Pancreas (tissue), 10 donors: Measurements from ENCODE around the gene PLSCR1. TPM values are rescaled to one million over a fixed set of nuclear protein-coding genes. Genes with fewer than 3 reads are reported as not detected.

Source experiments
- ATAC-seq, 4 donors: fragments of 200-7000 bp; cut with Tn5 transposase; one replicate each; pipeline versions ENCODE4 v1.8.0 to v1.9.1; 2020; ENCODE audit warnings: mild to moderate bottlenecking in 4 of 4, moderate library complexity in 4 of 4
- DNase-seq, 6 donors: peaks; one replicate each; pipeline ENCODE4 v3.0.0-alpha.2; 2020
- FAIRE-seq: peaks from 2 replicates; lab custom pipeline; 2012; peaks lifted over from hg19 to GRCh38; lab: Jason Lieb, UNC
- H3K27ac ChIP-seq, 4 donors: fragments of 200-600 bp; sonication (generic); 1 replicate in 3 of 4; 2 replicates in 1 of 4; pipeline versions ENCODE4 v1.5.0 to v1.8.0; 2020
- H3K27me3 ChIP-seq, 4 donors: fragments of 200-600 bp; one replicate each; pipeline ENCODE4 v1.8.0; 2021
- H3K36me3 ChIP-seq, 3 donors: fragments of 200-600 bp; sonication (generic) in 1 of 3; one replicate each; pipeline versions ENCODE4 v1.5.0 to v1.8.0; 2020 to 2021
- H3K4me1 ChIP-seq, 3 donors: fragments of 200-600 bp; one replicate each; pipeline ENCODE4 v1.8.0; 2021
- H3K4me3 ChIP-seq, 4 donors: fragments of 200-600 bp; sonication (generic) in 2 of 4; one replicate each; pipeline versions ENCODE4 v1.5.0 to v1.8.0; 2020 to 2021
- H3K9me3 ChIP-seq, 4 donors: fragments of 200-600 bp; one replicate each; pipeline ENCODE4 v1.8.0; 2021
- CTCF ChIP-seq, 4 donors: fragments of 200-600 bp; sonication (generic) in 3 of 4; IDR thresholded peaks; one replicate each; pipeline versions ENCODE4 v1.5.0 to v1.8.0; 2021; ENCODE audit warnings: antibody characterized with exemption in 4 of 4
- WGBS, 2 donors: extraction: QIAGEN DNeasy Blood & Tissue Kit; methylation state at CpG; one replicate each; pipeline ENCODE4 v1.1.7; 2013; 5-methylcytosine and 5-hydroxymethylcytosine counted together
- intact Hi-C, 3 donors: fragments of 100-400 bp; cut with DNase I; formaldehyde crosslinking; loops; one replicate each; pipeline versions ENCODE4 v1.11.1 to v1.14.2; 2022
- polyA plus RNA-seq, 2 donors: library from polyadenylated mRNA; stranded (reverse); fragments of 200-250 nt; gene quantifications; one replicate each; pipeline ENCODE4 v1.2.3, GENCODE V29; 2013
- total RNA-seq, 6 donors: library from RNA; stranded (reverse); fragmentation: NEBNext Ultra II Directional in 4 of 6; extraction: Animal tissue kit (Norgen Biotek cat#: 25700) in 4 of 6; gene quantifications; one replicate each; pipeline versions ENCODE4 v1.2.1 to v1.2.4, GENCODE V29; 2021 to 2023
- donor health status: healthy with polysubstance abuse.
- donor health status: DM: no; HTN: no; CAD: no; lungs with moderate emphysema.
- donor health status: DM: no; HTN: no; CAD: no.
- donor health status: control.
- donor health status: control.
- donor health status: Bipolar disorder and iron deficiency.
- donor health status: DM: yes; HTN: yes; CAD: no.
- donor health status: DM: no; HTN: no; CAD: no.
- donor health status: DM: no; HTN: no; CAD: no.
- donor health status: DM: yes; HTN: yes; CAD: no.

The PLSCR1 gene
- total and polyA plus RNA-seq, 8 donors = 23.8 to 117 (median 40.7) TPM

- Histone ChIP-seq H3K27me3 (no peaks in the 10 kb centered on the region), H3K36me3 (no peaks in the 10 kb centered on the region), H3K4me3 (no peak overlapping the region), H3K9me3 (no peaks in the 10 kb centered on the region), H3K4me1 (peaks cover 0 to 9% (median 3%) of the 10 kb centered on the region in 3 donors), H3K27ac (no peak overlapping the region)
- intact Hi-C loops = no loop called here
- ATAC-seq (no peak), DNase-seq (no peak), FAIRE-seq (no peak)
- TF ChIP-seq CTCF (IDR thresholded peaks at IDR 0.05) = no peak
- 36 to 47% methylated on average over 1 of the region's 1 CpG for WGBS, 2 donors
These were observed 2.1 kb upstream of the PLSCR1 start for GRCh38 chr3:146546366-146546965.

- FAIRE-seq (no peak), DNase-seq (no peak), ATAC-seq (no peak)
- H3K9me3 ChIP-seq = no peaks in the 10 kb centered on the region
- TF ChIP-seq CTCF (IDR thresholded peaks at IDR 0.05) = no peak
- H3K4me1 ChIP-seq = peaks cover 0 to 17% (median 14%) of the 10 kb centered on the region in 3 donors
- H3K27me3 ChIP-seq = no peaks in the 10 kb centered on the region
- H3K4me3 ChIP-seq = peak overlapping the region; percentile 58 to 78 (median 69)
- peak overlapping the region; percentile 90 to 98 (median 94) for H3K27ac ChIP-seq
- H3K36me3 ChIP-seq = no peaks in the 10 kb centered on the region
- intact Hi-C loops = no loop called here
- 43 to 50% methylated on average over 8 of the region's 8 CpGs for WGBS, 2 donors
These were observed 622 bp upstream of the PLSCR1 start for GRCh38 chr3:146544929-146545528.

- no peaks in the 10 kb centered on the region for H3K36me3 ChIP-seq
- H3K9me3 ChIP-seq = no peaks in the 10 kb centered on the region
- H3K27me3 ChIP-seq = no peaks in the 10 kb centered on the region
- H3K4me1 ChIP-seq = peaks cover 0 to 28% (median 23%) of the 10 kb centered on the region in 3 donors
- TF ChIP-seq CTCF (IDR thresholded peaks at IDR 0.05) = no peak
- peak in 3 of 6 donors; percentile 31 to 43 (median 42) for DNase-seq
- peak overlapping the region; percentile 90 to 98 (median 94) for H3K27ac ChIP-seq
- WGBS, 2 donors = 3 to 8% methylated on average over 10 of the region's 10 CpGs
- intact Hi-C loops = no loop called here
- no peak for FAIRE-seq
- ATAC-seq = peak; percentile 34 to 54 (median 48)
- H3K4me3 ChIP-seq = peak overlapping the region; percentile 58 to 78 (median 69)
These were observed 876 bp downstream of the PLSCR1 start for GRCh38 chr3:146543461-146544001.

- no peak for FAIRE-seq
- TF ChIP-seq CTCF (IDR thresholded peaks at IDR 0.05) = no peak
- H3K27me3 ChIP-seq = no peaks in the 10 kb centered on the region
- H3K4me1 ChIP-seq = peaks cover 0 to 32% (median 23%) of the 10 kb centered on the region in 3 donors
- H3K36me3 ChIP-seq = no peaks in the 10 kb centered on the region
- H3K4me3 ChIP-seq = peak overlapping the region; percentile 58 to 78 (median 69)
- intact Hi-C loops = no loop called here
- peak overlapping the region in 2 of 4 donors; percentile 98 for H3K27ac ChIP-seq
- WGBS, 2 donors = 33 to 43% methylated on average over 2 of the region's 2 CpGs
- DNase-seq = no peak
- H3K9me3 ChIP-seq = no peaks in the 10 kb centered on the region
- ATAC-seq = no peak
These were observed 1.4 kb downstream of the PLSCR1 start for GRCh38 chr3:146542978-146543377.
